OCI-M2 (cell line): ENCODE data around the gene SNAP25.

ENCODE experiments used
- DNase-seq: peaks from one replicate; lab custom pipeline; 2025; ENCODE audit not compliant: unreplicated experiment; lab: John Stamatoyannopoulos, UW

SNAP25 gene

GRCh38 chr20:10303852-10304251 is 85.2 kb downstream of the SNAP25 start:
- DNase-seq, result no peak

GRCh38 chr20:10304471-10305046 is 85.9 kb downstream of the SNAP25 start:
- DNase-seq, result no peak

DNA sequence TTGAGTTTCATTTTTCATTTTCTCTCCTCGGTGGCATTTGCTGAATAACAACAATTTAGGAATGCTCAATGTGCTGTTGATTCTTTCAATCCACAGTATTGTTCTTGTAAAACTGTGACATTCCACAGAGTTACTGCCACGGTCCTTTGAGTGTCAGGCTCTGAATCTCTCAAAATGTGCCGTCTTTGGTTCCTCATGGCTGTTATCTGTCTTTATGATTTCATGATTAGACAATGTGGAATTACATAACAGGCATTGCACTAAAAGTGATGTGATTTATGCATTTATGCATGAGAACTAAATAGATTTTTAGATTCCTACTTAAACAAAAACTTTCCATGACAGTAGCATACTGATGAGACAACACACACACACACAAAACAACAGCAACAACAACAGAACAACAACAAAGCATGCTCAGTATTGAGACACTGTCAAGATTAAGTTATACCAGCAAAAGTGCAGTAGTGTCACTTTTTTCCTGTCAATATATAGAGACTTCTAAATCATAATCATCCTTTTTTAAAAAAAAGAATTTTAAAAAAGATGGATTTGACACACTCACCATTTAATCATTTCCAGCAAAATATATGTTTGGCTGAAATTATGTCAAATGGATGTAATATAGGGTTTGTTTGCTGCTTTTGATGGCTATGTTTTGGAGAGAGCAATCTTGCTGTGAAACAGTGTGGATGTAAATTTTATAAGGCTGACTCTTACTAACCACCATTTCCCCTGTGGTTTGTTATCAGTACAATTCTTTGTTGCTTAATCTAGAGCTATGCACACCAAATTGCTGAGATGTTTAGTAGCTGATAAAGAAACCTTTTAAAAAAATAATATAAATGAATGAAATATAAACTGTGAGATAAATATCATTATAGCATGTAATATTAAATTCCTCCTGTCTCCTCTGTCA is 88.1 kb downstream of the SNAP25 start:
- no peak for DNase-seq

DNA sequence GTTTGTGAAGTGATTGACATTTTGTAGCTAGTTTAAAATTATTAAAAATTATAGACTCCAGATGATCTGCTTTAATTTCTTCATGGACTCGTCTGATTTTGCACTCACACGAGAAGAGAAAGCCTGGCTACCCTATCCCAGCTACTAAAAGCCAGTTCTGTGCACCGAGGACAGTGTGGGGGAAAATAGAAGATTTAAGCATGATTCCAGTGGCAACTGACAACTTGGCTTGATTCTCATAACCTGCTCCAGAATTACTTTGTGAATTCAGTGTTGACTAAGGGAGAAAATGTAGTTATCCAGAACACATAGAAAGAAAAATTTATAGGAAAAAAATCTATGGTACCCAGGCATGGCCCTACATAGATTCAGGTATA is 88.7 kb downstream of the SNAP25 start:
- DNase-seq, result no peak

GRCh38 chr20:10308652-10309051 is 90.0 kb downstream of the SNAP25 start:
- DNase-seq, result no peak

GRCh38 chr20:10309326-10309725 is 90.7 kb downstream of the SNAP25 start:
- no peak for DNase-seq

- no peak for DNase-seq
These were observed 93.5 kb downstream of the SNAP25 start for GRCh38 chr20:10312111-10312510.

DNA sequence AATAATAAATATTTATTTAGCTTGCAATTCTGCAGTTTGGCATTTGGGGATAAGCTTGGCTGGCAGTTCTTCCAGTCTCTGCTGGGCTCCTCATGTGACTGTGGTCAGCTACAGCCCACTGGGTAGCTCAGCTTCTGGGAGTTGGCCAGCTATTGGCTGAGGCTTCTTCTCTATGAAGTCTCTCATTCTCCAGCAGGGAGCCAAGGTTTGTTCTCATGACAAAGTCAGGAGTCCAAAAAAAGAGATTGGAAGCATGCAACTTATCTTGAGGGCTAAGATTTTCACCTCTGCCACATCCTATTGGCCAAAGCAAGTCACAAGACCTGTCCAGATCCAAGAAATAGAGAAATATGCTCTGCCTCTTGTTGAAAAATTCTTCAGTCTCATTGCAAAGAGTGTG is 94.6 kb downstream of the SNAP25 start:
- no peak for DNase-seq

DNA sequence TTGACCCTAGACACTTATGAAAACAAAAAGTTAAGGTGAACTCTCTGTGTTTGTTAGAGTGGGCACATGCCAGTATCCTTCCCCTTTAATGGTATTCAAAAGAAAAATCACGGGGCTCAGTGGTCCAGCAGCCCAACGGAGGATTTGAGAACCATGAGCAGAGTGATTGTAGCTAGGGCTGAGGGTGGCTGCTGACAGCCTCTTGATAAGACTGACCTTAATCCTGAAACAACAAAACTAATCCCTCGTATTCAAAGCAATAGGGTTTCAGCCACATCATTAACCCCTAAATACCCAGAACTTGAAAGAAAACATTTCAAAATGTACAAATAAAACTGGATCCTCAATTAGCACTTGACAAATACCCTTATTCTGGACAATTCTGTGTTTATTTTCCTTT is 95.1 kb downstream of the SNAP25 start:
- DNase-seq, result no peak

GRCh38 chr20:10314198-10314597 is 95.6 kb downstream of the SNAP25 start:
- DNase-seq, result no peak

DNA sequence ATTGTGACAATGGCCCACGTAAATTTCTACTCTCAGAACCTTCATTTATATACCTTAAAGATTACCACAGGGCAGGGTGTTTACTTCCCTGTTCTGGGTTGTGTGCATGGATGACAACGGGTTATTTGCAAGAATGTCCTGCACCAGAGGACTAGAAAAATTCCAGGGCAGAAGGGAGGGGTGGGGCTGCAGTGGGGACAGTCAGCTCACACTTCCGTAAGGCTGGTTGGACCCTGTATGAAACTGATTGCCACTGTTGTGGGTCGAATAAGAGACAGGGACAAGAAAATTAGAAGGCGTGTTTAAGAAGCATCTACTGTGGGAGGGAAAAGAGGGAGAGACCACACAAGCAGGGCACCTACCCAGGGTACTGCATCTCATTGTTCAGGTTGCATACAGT is 96.5 kb downstream of the SNAP25 start:
- DNase-seq, result no peak

DNA sequence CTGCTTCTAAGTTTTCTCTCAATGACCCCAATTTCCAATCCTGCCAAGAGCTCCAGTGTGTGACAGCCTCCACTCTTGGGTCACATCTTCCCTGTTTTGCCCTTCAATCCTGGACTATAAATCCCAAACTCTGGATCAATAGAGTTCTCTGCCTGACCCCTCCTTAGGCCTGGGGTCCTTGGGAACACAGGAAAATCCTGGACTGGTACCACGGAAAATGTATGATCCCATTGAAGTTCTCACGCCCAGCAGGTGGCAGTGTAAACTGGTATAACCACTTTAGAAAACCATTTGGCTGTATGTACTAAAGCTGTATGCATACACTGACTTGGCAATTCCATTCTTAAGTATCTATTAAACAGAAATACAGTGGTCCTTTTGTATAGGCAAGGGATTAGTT is 98.0 kb downstream of the SNAP25 start:
- DNase-seq, result no peak

- DNase-seq, result no peak
These were observed 99.8 kb downstream of the SNAP25 start for GRCh38 chr20:10318291-10319024.

DNA sequence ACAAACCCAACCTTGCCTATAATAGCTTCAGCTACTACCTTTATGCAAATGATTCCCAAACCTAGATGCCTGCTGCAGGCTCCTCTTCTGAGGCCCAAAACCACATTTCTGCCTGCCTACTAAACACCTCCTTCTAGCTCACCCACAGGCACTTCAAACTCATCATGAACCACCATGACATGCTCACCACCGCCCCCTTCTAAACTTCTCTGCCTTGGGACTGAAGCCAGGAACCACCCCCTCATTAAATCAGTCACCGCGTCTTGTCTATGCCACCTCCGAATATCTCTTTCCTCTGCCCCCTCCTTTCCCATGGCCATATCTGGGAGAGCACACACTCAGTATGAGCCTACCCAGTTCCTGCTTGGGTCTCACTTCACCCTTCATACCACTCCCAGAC is 101.2 kb downstream of the SNAP25 start:
- no peak for DNase-seq

- DNase-seq, result no peak
These were observed 102.6 kb downstream of the SNAP25 start for GRCh38 chr20:10321138-10321717.

GRCh38 chr20:10322073-10323012 is 103.7 kb downstream of the SNAP25 start:
- no peak for DNase-seq

GRCh38 chr20:10323729-10324128 is 105.1 kb downstream of the SNAP25 start:
- DNase-seq, result no peak

- DNase-seq, result no peak
These were observed 105.7 kb downstream of the SNAP25 start for GRCh38 chr20:10324198-10324847.

GRCh38 chr20:10328897-10329255 is 110.2 kb downstream of the SNAP25 start:
- DNase-seq, result no peak

- no peak for DNase-seq
These were observed 110.9 kb downstream of the SNAP25 start for GRCh38 chr20:10329387-10330005.
